Measurements from ENCODE around the gene WWOX. TPM values are rescaled to one million over a fixed set of nuclear protein-coding genes. Genes with fewer than 3 reads are reported as not detected.

WWOX gene
- polyA plus RNA-seq, 3 donors, result 36.2 to 37.9 (median 36.7) TPM

GRCh38 chr16:78656887-78657286, 557.4 kb downstream of the WWOX start:
- no peak for DNase-seq (ENCODE audit: extremely low read depth in 1 of 11, low read depth in 9 of 11, low spot score in 4 of 11)

GRCh38 chr16:78659216-78659615, 559.8 kb downstream of the WWOX start:
- no peak for DNase-seq (ENCODE audit: extremely low read depth in 1 of 11, low read depth in 9 of 11, low spot score in 4 of 11)

DNA sequence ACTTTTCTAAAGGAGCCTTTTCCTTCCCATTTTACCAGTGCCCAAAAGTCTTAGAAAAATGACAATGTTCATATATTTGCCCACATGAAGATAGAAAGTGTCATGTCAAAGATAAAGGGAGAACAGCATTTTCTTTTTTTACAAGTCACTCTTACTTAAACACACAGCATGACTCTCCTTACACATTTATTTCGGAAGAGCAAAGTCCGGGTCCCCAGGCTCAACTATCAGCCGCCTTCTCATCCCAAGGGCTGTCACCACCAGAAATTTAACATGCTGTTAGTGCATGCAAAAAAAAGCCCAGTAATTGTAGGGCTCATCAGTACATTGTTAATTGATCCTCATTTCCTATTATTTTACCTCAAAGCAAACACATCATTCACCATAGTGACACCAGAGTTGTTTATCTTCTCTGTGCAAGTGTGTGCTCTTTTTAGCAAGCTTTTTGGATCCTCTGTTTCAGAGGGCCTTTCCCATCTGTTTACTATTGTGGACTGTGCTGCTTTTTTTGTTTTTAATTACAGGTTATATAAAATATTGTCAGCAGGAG, 560.3 kb downstream of the WWOX start:
- no peak for DNase-seq (ENCODE audit: extremely low read depth in 1 of 11, low read depth in 9 of 11, low spot score in 4 of 11)

GRCh38 chr16:78660795-78661194, 561.3 kb downstream of the WWOX start:
- DNase-seq (ENCODE audit: extremely low read depth in 1 of 11, low read depth in 9 of 11, low spot score in 4 of 11), result no peak

DNA sequence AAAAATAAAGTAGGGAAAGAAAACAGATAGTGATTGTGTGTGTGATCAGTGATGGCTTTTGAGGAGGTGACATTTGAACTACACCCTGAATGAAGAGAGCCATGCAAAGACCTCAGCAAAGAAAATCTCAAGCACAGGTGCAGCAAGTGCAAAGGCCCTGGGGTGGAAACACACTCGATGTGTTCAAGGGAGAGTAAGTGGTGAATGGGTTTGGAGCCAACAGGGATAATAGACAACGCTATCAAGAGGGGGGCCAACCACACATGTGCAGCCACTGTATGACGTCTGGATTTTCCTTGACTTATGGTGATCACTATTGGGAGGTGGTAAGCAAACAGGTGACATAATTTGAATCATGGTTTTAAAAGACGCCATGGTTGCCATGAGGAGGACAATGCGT, 564.2 kb downstream of the WWOX start:
- no peak for DNase-seq (ENCODE audit: extremely low read depth in 1 of 11, low read depth in 9 of 11, low spot score in 4 of 11)

DNA sequence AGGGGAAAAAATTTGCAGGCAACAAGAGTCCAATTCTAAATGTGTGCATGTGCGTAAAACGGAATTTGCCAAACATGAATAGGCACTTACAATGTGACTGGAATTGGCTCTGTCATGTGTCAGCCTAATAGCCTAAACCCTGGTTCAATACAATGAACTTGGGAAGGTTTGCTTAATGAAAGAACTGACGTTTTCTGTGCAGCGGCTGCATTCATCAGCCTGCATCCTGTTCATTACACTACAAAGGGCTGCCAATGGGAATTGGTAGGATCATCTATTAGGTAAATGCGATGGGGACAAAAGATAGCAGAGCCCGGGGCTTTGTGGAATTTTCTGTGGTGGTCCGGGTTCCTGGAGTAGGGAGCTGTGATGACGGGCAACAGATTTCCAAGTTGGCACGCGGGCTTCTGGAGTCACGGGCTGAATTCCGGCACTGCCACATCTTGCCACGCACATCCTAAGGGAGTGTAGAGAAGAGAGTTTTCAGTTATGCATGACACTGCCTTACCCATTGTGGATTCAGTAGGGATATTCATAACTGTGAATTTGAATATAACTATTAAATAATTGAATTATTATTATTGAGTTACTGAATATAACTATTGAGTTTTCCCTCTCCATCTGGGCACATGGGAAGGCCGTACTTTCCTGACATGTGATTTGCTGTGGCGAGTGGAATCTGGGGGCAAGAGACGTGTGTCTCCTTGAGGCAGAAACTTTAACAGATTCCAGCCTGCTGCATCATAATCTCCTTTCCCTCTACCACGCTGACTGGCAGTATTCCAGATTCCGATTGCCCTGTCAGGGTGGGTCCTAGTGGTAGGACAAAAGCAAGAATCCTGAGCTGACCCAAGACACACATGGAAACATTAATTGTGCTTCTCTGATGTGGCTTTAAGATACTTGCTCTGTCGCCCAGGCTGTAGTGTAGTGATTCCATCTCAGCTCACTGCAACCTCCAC, 565.6 kb downstream of the WWOX start:
- DNase-seq (ENCODE audit: extremely low read depth in 1 of 11, low read depth in 9 of 11, low spot score in 4 of 11), result no peak

GRCh38 chr16:78666318-78666717, 566.9 kb downstream of the WWOX start:
- DNase-seq (ENCODE audit: extremely low read depth in 1 of 11, low read depth in 9 of 11, low spot score in 4 of 11), result no peak

DNA sequence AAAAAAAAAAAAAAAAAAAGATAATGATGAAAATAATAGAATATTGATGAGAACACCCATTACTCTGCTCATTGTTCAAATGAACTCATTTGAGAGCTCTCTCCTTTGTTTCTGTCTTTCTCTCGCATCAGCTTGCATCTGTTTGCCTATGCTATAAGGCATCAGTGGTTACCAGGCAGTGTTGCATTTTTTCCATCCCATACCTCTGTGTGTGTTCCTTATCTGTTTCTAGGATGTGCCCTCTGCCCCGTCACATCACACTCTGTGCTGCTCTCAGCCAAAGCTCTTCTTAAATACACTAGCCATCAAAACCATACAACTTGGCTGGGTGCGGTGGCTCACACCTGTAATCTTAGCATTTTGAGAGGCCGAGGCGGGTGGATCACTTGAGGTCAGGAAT, 568.2 kb downstream of the WWOX start:
- no peak for DNase-seq (ENCODE audit: extremely low read depth in 1 of 11, low read depth in 9 of 11, low spot score in 4 of 11)

GRCh38 chr16:78668393-78668792, 568.9 kb downstream of the WWOX start:
- no peak for DNase-seq (ENCODE audit: extremely low read depth in 1 of 11, low read depth in 9 of 11, low spot score in 4 of 11)

DNA sequence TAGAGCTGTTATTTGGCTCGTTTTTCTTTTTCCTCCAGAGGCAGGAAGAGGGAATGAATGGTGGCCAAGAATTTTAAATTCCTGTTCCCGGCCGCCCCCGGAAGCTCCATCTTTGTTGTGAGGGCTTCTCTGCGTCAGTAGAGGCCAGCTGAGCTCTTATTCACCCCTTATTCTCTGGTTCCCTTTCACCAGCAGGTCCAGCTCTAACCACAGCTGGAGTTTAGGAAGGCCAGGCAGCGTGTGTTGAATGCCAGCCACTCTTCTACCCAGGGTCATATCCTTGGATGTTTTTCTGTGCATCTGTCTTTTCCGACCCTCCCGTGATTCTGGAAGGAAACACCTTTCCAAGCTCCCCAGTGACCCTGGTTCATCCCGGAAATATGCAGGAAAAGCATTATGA, 570.5 kb downstream of the WWOX start:
- DNase-seq (ENCODE audit: extremely low read depth in 1 of 11, low read depth in 9 of 11, low spot score in 4 of 11), result peak in 2 of 11 donors; percentile 32 to 46

DNA sequence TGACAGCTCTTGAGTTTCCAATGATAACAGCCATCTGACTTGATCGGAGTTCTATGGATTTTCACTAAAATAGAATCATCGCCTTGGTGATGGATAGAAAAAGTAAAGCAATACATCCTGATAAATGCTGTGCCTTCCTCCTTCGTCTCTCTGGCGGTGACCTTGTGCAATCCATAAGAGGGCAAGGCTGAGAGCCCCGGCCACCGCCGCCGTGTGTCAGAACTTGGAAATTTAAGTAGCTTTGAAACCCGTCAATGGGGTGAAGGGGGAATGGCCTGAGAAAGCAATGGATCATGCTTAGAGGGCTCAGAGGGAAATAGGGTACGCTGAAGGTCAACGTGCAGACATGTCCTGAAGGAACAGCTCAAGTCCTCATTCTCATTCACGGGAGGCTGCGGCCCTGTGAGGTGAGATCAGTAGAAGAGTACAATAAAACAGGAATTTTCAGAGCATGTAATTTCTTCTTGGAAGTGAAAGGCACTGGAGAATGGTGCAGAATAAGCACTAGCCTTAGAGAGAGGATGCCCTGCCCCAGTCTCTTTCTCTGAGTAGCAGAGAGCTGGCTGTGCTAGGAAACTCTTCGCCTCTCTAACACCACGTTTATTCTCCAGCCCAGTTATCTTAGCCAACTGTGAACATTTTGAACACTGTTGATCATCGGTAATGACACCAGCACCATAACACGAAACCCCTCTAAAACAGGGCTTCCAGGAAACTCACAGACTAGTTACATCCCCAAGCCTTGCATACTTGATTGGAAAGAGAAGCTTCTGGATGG, 573.5 kb downstream of the WWOX start:
- no peak for DNase-seq (ENCODE audit: extremely low read depth in 1 of 11, low read depth in 9 of 11, low spot score in 4 of 11)

DNA sequence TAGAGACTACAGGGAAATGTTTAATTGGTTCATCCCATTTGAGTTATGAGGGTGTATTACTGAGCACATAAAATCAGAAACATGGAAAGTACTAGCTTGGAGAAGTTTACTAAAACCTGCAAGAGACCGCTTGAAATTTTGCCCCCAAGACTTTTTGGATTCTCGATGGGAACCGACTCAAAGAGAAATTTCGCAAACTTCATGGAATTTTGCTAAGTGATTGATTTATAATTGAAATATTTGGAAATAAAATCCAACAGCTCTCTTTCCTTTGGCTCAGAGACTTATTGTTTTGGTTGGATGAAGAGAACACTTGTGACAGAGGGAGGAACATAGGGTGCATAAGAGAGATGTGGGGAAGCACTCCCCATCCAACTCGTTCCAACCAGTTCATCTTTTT, 574.4 kb downstream of the WWOX start:
- no peak for DNase-seq (ENCODE audit: extremely low read depth in 1 of 11, low read depth in 9 of 11, low spot score in 4 of 11)

GRCh38 chr16:78675312-78675711, 575.9 kb downstream of the WWOX start:
- DNase-seq (ENCODE audit: extremely low read depth in 1 of 11, low read depth in 9 of 11, low spot score in 4 of 11), result no peak

- peak in 3 of 11 donors; percentile 28 to 31 (median 28) for DNase-seq (ENCODE audit: extremely low read depth in 1 of 11, low read depth in 9 of 11, low spot score in 4 of 11)
Observed at GRCh38 chr16:78675951-78676792, 576.7 kb downstream of the WWOX start.

- no peak for DNase-seq (ENCODE audit: extremely low read depth in 1 of 11, low read depth in 9 of 11, low spot score in 4 of 11)
Observed at GRCh38 chr16:78677181-78677731, 577.8 kb downstream of the WWOX start.

- no peak for DNase-seq (ENCODE audit: extremely low read depth in 1 of 11, low read depth in 9 of 11, low spot score in 4 of 11)
Observed at GRCh38 chr16:78679546-78679945, 580.1 kb downstream of the WWOX start.

- no peak for DNase-seq (ENCODE audit: extremely low read depth in 1 of 11, low read depth in 9 of 11, low spot score in 4 of 11)
Observed at GRCh38 chr16:78681743-78682142, 582.3 kb downstream of the WWOX start.

DNA sequence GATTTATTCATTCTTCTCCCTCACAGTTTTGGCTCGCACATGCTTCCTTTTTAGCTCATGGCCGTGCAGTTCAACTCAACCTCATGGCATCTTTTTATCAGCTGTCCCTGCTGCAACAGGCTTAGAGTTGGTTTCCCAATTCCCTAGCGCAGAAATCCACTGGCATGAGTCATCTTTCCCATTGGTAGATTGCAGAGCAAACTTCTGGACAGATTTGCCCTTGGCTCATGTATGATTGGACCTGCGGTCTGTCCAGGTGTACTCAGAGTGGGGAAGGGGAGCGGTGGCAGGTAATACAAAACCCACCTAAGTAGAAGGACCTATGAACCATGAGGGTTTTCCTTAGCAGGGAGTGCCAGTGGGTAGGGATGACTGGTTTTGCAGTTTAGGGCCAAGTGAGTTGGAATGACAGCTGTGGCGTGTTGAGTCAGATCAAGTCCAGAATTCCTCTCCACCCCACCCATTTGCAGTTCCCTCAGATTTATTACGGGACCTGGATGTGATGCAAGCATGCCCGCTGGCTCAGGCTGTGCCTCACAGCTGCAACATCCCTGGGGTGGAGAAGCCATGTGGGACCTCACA, 584.7 kb downstream of the WWOX start:
- DNase-seq (ENCODE audit: extremely low read depth in 1 of 11, low read depth in 9 of 11, low spot score in 4 of 11), result no peak
